ENCODE measurements around the gene RAB40AL.
"Not testable (repeated sequence)": the region's sequence is repeated elsewhere in the genome, so short reads cannot be mapped to it uniquely, and the experiment has no call there.

Gene RAB40AL

GRCh38 chrX:102936972-102937371 is at the start of gene RAB40AL:
Gene RAB40AL (plus strand): TSS chrX:102937272. CDS start chrX:102937319, 47 bp downstream.
- not testable (repeated sequence) for DNase-seq (ENCODE audit: low read depth)

GRCh38 chrX:102887687-102888086 is 49.4 kb upstream of the RAB40AL start:
- DNase-seq (ENCODE audit: low read depth), result no peak

- DNase-seq (ENCODE audit: low read depth), result no peak
These were observed 45.0 kb upstream of the RAB40AL start for GRCh38 chrX:102892103-102892502.

GRCh38 chrX:102899940-102900916 is 36.8 kb upstream of the RAB40AL start:
- DNase-seq (ENCODE audit: low read depth), result peak; percentile 42

GRCh38 chrX:102902355-102902754 is 34.7 kb upstream of the RAB40AL start:
- no peak for DNase-seq (ENCODE audit: low read depth)

GRCh38 chrX:102930990-102931756 is 5.9 kb upstream of the RAB40AL start:
- no peak for DNase-seq (ENCODE audit: low read depth)

- DNase-seq (ENCODE audit: low read depth), result no peak
These were observed 2.4 kb upstream of the RAB40AL start for GRCh38 chrX:102934624-102935023.

- peak; percentile 15 for DNase-seq (ENCODE audit: low read depth)
These were observed 14.1 kb downstream of the RAB40AL start for GRCh38 chrX:102950908-102951866.

GRCh38 chrX:102957751-102958150 is 20.7 kb downstream of the RAB40AL start:
- no peak for DNase-seq (ENCODE audit: low read depth)

- DNase-seq (ENCODE audit: low read depth), result no peak
These were observed 21.7 kb downstream of the RAB40AL start for GRCh38 chrX:102958794-102959193.

GRCh38 chrX:102959471-102959870 is 22.4 kb downstream of the RAB40AL start:
- no peak for DNase-seq (ENCODE audit: low read depth)

- DNase-seq (ENCODE audit: low read depth), result no peak
These were observed 26.9 kb downstream of the RAB40AL start for GRCh38 chrX:102963955-102964354.

GRCh38 chrX:102964940-102965339 is 27.9 kb downstream of the RAB40AL start:
- no peak for DNase-seq (ENCODE audit: low read depth)

- no peak for DNase-seq (ENCODE audit: low read depth)
These were observed 29.6 kb downstream of the RAB40AL start for GRCh38 chrX:102966701-102967100.

- no peak for DNase-seq (ENCODE audit: low read depth)
These were observed 31.1 kb downstream of the RAB40AL start for GRCh38 chrX:102968216-102968615.

GRCh38 chrX:102971536-102971935 is 34.5 kb downstream of the RAB40AL start:
- not testable (repeated sequence) for DNase-seq (ENCODE audit: low read depth)

- DNase-seq (ENCODE audit: low read depth), result no peak
These were observed 37.9 kb downstream of the RAB40AL start for GRCh38 chrX:102975016-102975415.

GRCh38 chrX:102976286-102976685 is 39.2 kb downstream of the RAB40AL start:
- DNase-seq (ENCODE audit: low read depth), result no peak

- DNase-seq (ENCODE audit: low read depth), result no peak
These were observed 39.9 kb downstream of the RAB40AL start for GRCh38 chrX:102976793-102977495.

GRCh38 chrX:102978594-102978993 is 41.5 kb downstream of the RAB40AL start:
- DNase-seq (ENCODE audit: low read depth), result no peak

- DNase-seq (ENCODE audit: low read depth), result no peak
These were observed 42.5 kb downstream of the RAB40AL start for GRCh38 chrX:102979536-102979935.

Data from activated T-helper 1 cell treated with Interleukin-2 at 50 U/mL for 16 hours (primary cell).